A549 (cell line): ENCODE data around the gene RPL22. TPM values are rescaled to one million over a fixed set of nuclear protein-coding genes. Genes with fewer than 3 reads are reported as not detected.
A peak's percentile ranks its signal among the peaks of the same experiment; 100 is the strongest.

ENCODE experiments used
- ATAC-seq, 2 experiments: fragments of 200-7000 bp in 1 of 2; fragments of >200 bp in 1 of 2; cut with Nextera tagmentation in 1 of 2; cut with Tn5 transposase in 1 of 2; 3 replicates each; pipeline versions ENCODE4 v1.8.0 to v1.9.1; 2018 to 2020; ENCODE audit warnings: mild to moderate bottlenecking in 1 of 2, moderate library complexity in 1 of 2
- CTCF ChIA-PET: fragments of 300-600 bp; sonication (Branson Sonifier 250); formaldehyde crosslinking; extraction: SDS; loops from one replicate; lab custom pipeline; 2021; ENCODE audit warnings: antibody characterized with exemption, inconsistent platforms; lab: Yijun Ruan, JAX
- POLR2A ChIA-PET: fragments of 350-600 bp; formaldehyde crosslinking; extraction: SDS; loops from one replicate; lab custom pipeline; 2021; ENCODE audit warnings: antibody characterized with exemption, inconsistent platforms; lab: Yijun Ruan, JAX
- DNase-seq, 2 experiments: peaks; one replicate each; pipeline versions ENCODE4 v3.0.0 to v3.0.0-alpha.2; 2011 to 2016; ENCODE audit warnings: low read depth in 1 of 2, low spot score in 1 of 2
- FAIRE-seq: peaks from 2 replicates; lab custom pipeline; 2011; peaks lifted over from hg19 to GRCh38; lab: Jason Lieb, UNC
- H3K27ac ChIP-seq, 2 experiments: fragments of >200 bp; sonication (Bioruptor Twin); formaldehyde crosslinking; 3 replicates each; pipeline ENCODE4 v1.5.1; 2016 to 2017
- H3K4me1 ChIP-seq: fragments of >200 bp; sonication (Bioruptor Twin); formaldehyde crosslinking; 3 replicates; pipeline ENCODE4 v1.6.1; 2016
- H3K4me2 ChIP-seq: fragments of >200 bp; sonication (Bioruptor Twin); formaldehyde crosslinking; 3 replicates; pipeline ENCODE4 v1.6.1; 2016
- H3K4me3 ChIP-seq: fragments of >200 bp; sonication (Bioruptor Twin); formaldehyde crosslinking; 3 replicates; pipeline ENCODE4 v1.5.1; 2016
- H3K9me3 ChIP-seq: fragments of >200 bp; sonication (Bioruptor Twin); formaldehyde crosslinking; 3 replicates; pipeline ENCODE4 v1.6.1; 2016
- CBX8 ChIP-seq: fragments of 200-600 bp; sonication (generic); IDR thresholded peaks from 2 replicates; pipeline ENCODE4 v1.6.1; 2016
- CHD4 ChIP-seq: fragments of 200-600 bp; sonication (generic); IDR thresholded peaks from 2 replicates; pipeline ENCODE4 v1.6.1; 2016; ENCODE audit warnings: antibody characterized with exemption, mild to moderate bottlenecking, borderline replicate concordance
- EHF ChIP-seq: fragments of 250-450 bp; sonication (Bioruptor Pico); IDR thresholded peaks from 2 replicates; pipeline ENCODE4 v1.5.0; 2020; ENCODE audit warnings: mild to moderate bottlenecking
- FOXS1 ChIP-seq: fragments of 250-450 bp; sonication (Bioruptor Pico); IDR thresholded peaks from 2 replicates; pipeline ENCODE4 v1.5.0; 2020; ENCODE audit warnings: mild to moderate bottlenecking, moderate library complexity
- GATA3 ChIP-seq: IDR thresholded peaks from 2 replicates; pipeline ENCODE4 v1.6.1; 2012; ENCODE audit warnings: borderline replicate concordance
- HOXB5 ChIP-seq: fragments of 250-450 bp; sonication (Bioruptor Pico); IDR thresholded peaks from 2 replicates; pipeline ENCODE4 v1.5.0; 2020; ENCODE audit warnings: mild to moderate bottlenecking, moderate library complexity
- JUN ChIP-seq, 2 experiments: fragments of >200 bp; sonication (Bioruptor Twin); formaldehyde crosslinking; IDR thresholded peaks; 2 replicates in 1 of 2; 3 replicates in 1 of 2; pipeline ENCODE4 v1.6.1; 2016 to 2017
- KDM1A ChIP-seq: fragments of 200-600 bp; sonication (generic); IDR thresholded peaks from 2 replicates; pipeline ENCODE4 v1.6.1; 2016; ENCODE audit warnings: low read depth, mild to moderate bottlenecking
- MAZ ChIP-seq: fragments of 150-350 bp; IDR thresholded peaks from 2 replicates; pipeline ENCODE4 v1.6.1; 2014; ENCODE audit warnings: antibody characterized with exemption, low read depth, low read length, borderline replicate concordance
- NFE2L2 ChIP-seq: fragments of 150-350 bp; conservative IDR thresholded peaks from 2 replicates; pipeline ENCODE4 v1.6.1; 2014; ENCODE audit warnings: low read length
- RAD21 ChIP-seq, 2 experiments: fragments of >200 bp in 1 of 2; sonication (Bioruptor Twin) in 1 of 2; formaldehyde crosslinking in 1 of 2; IDR thresholded peaks in 1 of 2; conservative IDR thresholded peaks in 1 of 2; 2 replicates in 1 of 2; 3 replicates in 1 of 2; pipeline ENCODE4 v1.6.1; 2012 to 2018; ENCODE audit warnings: inconsistent platforms in 1 of 2
- RFX5 ChIP-seq: fragments of 450-650 bp; IDR thresholded peaks from 2 replicates; pipeline ENCODE4 v1.7.1; 2014; ENCODE audit warnings: antibody characterized with exemption, mild to moderate bottlenecking, moderate library complexity
- TP53 ChIP-seq: fragments of 250-450 bp; sonication (Bioruptor Pico); IDR thresholded peaks from 2 replicates; pipeline ENCODE4 v1.5.0; 2021; ENCODE audit warnings: mild to moderate bottlenecking, moderate library complexity
- ZFP36 ChIP-seq: fragments of 450-650 bp; IDR thresholded peaks from 2 replicates; pipeline ENCODE4 v1.6.1; 2014; ENCODE audit warnings: borderline replicate concordance; ENCODE audit not compliant: partially characterized antibody
- ZNF302 ChIP-seq: fragments of 250-450 bp; sonication (Bioruptor Pico); IDR thresholded peaks from 2 replicates; pipeline ENCODE4 v1.9.0; 2021; ENCODE audit warnings: inconsistent platforms, mild to moderate bottlenecking, moderate library complexity
- WGBS: methylation state at CpG from one replicate; pipeline ENCODE4 v1.1.6; 2017; ENCODE audit errors: missing lambda C conversion rate; 5-methylcytosine and 5-hydroxymethylcytosine counted together
- polyA plus RNA-seq, 4 experiments: library from polyadenylated mRNA; depleted of rRNA in 3 of 4; stranded (reverse); fragments of >200 nt; fragmentation: RNase III in 1 of 4; extraction: RNeasy Plus Mini Kit Qiagen cat#74134 plus additional on column Dnase treatment in 1 of 4; gene quantifications; 2 replicates in 3 of 4; 3 replicates in 1 of 4; pipeline ENCODE4 v1.2.3, GENCODE V29; 2011 to 2017
- TF ChIP-seq, protein P1 (sequence below): IDR thresholded peaks from 2 replicates; pipeline ENCODE4 v1.6.1; 2012
- TF ChIP-seq, protein P2 (sequence below): fragments of >200 bp; sonication (Bioruptor Twin); formaldehyde crosslinking; IDR thresholded peaks from 2 replicates; pipeline ENCODE4 v1.6.1; 2016
- TF ChIP-seq, protein P3 (sequence below): IDR thresholded peaks from 2 replicates; pipeline ENCODE4 v1.6.1; 2012
- TF ChIP-seq, protein P4 (sequence below): fragments of 200-600 bp; sonication (generic); IDR thresholded peaks from 2 replicates; pipeline ENCODE4 v1.6.1; 2016; ENCODE audit warnings: antibody characterized with exemption, mild to moderate bottlenecking, moderate library complexity

Gene RPL22
- polyA plus RNA-seq, 2 of the 4 experiments (the other 2 are of a cell fraction), result 373 to 377 TPM

DNA sequence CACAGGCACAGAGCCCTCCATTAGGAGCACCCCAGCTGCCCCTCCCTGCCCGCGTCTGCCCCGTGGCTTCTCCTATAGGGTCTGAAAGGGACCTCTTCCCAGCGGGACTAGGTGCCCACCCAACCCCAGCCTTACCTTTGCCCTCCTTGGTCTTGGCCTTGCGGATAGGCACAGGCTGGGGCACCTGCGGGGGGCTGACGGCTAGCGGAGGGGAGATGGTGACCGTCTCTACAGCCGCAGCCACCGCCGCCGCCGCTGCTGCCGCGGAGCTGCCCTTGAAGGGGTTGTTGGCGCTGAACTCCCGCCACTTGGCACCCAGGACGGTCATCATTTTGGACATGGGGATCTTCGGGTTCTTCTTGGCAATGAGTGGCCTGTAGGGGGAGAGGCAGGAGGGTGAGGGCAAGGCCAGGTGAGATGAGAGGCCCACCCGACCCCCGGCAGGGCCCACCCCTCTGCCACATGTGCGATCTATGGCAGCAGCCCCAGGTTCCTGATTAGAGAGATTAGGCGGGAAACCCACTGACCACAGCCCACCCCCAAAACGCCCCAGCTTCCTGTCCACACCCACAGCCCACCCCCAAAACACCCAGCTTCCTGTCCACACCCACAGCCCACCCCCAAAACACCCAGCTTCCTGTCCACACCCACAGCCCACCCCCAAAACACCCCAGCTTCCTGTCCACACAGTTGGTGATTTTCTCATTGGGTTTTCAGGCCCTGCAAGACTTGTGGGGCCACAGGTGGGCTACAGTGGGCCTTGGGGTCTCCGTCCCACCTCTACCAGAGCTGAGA lies 44.7 kb downstream of the RPL22 start:
- POLR2A ChIA-PET, result no interaction called here
- H3K4me2 ChIP-seq, result no peak overlapping the region
- H3K4me1 ChIP-seq, result peaks cover 21% of the 10 kb centered on the region
- no peak overlapping the region for H3K4me3 ChIP-seq
- TF ChIP-seq NFE2L2 (no peak), JUN (IDR thresholded peaks at IDR 0.05) (no peak), FOXS1 (CRISPR knock-in tag) (no peak), MAZ (no peak)
- TF ChIP-seq, protein P1, sequence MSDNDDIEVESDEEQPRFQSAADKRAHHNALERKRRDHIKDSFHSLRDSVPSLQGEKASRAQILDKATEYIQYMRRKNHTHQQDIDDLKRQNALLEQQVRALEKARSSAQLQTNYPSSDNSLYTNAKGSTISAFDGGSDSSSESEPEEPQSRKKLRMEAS, result no peak
- TF ChIP-seq, all 56 proteins: peak for 0
- DNase-seq (no peak), FAIRE-seq (no peak), ATAC-seq (no peak)
- WGBS, result 82% methylated on average over 15 of the region's 26 CpGs
- H3K9me3 ChIP-seq, result no peaks in the 10 kb centered on the region
- CTCF ChIA-PET, result interaction anchor here (0.9 kb wide), 1 partner anchor 50 kb away, joined by 3 read pairs; no protein-coding TSS in a partner anchor
- H3K27ac ChIP-seq, result no peak overlapping the region

DNA sequence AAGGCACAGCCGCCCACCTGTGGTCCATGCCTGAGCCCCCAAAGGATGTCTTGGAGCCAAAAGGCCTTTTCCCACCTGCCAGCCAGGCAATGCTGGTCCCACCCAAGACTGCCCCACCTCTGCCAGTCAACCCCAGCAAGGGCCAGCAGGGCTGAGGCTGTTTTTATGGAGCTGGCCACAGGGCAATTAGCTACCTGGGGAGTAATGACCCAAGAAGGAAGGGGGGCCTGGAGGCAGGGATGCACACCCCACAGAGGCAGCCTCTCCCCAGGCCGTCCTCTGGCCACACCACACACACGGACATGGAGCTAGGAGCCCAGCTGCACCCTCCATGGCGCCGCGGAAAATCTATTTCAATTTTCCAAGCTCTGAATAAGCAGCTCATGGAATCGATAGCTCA lies 46.5 kb downstream of the RPL22 start:
- Histone ChIP-seq H3K9me3 (no peaks in the 10 kb centered on the region), H3K4me3 (no peak overlapping the region), H3K4me2 (no peak overlapping the region), H3K4me1 (peaks cover 18% of the 10 kb centered on the region), H3K27ac (no peak overlapping the region)
- DNase-seq (no peak), ATAC-seq (no peak), FAIRE-seq (no peak)
- CTCF ChIA-PET, result no interaction called here
- POLR2A ChIA-PET, result no interaction called here
- WGBS, result 87% methylated on average over 6 of the region's 7 CpGs
- no peak for TF ChIP-seq KDM1A
- TF ChIP-seq EHF (CRISPR knock-in tag), result no peak
- TF ChIP-seq RFX5, result no peak
- TF ChIP-seq, protein P2, sequence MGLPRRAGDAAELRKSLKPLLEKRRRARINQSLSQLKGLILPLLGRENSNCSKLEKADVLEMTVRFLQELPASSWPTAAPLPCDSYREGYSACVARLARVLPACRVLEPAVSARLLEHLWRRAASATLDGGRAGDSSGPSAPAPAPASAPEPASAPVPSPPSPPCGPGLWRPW, result no peak
- TF ChIP-seq, protein P3, sequence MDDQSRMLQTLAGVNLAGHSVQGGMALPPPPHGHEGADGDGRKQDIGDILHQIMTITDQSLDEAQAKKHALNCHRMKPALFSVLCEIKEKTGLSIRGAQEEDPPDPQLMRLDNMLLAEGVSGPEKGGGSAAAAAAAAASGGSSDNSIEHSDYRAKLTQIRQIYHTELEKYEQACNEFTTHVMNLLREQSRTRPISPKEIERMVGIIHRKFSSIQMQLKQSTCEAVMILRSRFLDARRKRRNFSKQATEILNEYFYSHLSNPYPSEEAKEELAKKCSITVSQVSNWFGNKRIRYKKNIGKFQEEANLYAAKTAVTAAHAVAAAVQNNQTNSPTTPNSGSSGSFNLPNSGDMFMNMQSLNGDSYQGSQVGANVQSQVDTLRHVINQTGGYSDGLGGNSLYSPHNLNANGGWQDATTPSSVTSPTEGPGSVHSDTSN, result no peak

DNA sequence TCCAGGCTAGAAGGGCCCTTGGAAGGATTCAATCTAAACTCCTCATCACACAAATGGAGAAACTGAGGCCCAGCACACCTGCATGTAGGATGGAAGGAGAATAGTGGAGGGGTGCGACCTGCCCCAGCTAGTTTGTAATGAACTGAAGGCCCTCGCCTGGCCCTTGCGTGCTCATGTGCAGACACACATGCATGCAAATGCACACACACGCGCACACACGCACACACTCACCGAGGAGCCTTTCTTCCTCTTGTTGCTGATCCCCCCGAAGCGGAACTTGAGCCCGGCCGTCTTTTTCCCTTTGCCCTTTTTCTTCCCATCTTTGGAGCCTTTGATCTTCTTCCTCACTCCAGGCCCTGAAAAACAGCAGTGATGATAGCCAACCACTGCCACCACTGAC lies 47.2 kb downstream of the RPL22 start:
- H3K4me2 ChIP-seq, result no peak overlapping the region
- no peak for FAIRE-seq
- ChIA-PET POLR2A (no interaction called here), CTCF (no interaction called here)
- TF ChIP-seq FOXS1 (CRISPR knock-in tag), result no peak
- TF ChIP-seq HOXB5, result no peak
- no peak for TF ChIP-seq CHD4
- TF ChIP-seq, protein P2, result no peak
- no peak overlapping the region for H3K4me3 ChIP-seq
- no peak overlapping the region for H3K27ac ChIP-seq
- no peaks in the 10 kb centered on the region for H3K9me3 ChIP-seq
- 84% methylated on average over 11 of the region's 11 CpGs for WGBS
- peaks cover 11% of the 10 kb centered on the region for H3K4me1 ChIP-seq
- DNase-seq, result no peak
- no peak for ATAC-seq

DNA sequence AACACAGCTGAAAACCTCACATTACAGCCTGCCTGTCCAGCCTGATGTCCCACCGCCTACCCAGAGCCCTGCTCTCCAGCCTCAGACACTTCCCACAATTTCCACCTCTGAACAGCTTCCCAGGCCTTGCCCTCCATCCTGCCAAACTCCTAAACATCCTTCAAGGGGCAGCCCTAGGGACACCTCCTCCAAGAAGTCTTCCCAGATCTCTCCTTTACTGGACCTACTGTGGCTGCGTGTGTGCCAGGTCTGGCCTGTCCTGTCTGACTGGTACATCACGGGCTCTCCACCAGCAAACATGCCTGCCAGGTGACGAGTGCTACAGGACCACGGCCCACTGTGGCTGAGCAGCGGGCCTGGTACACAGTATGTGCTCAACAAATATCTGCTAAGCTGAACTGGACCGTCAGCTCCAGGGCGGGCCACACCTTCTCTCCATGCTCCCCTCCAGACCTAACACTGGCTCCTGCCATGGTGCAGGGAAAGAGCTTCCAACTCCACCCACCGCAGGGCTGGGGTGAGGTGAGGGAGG lies 48.0 kb downstream of the RPL22 start:
- TF ChIP-seq GATA3 (no peak), ZNF302 (CRISPR knock-in tag) (no peak), TP53 (CRISPR knock-in tag) (no peak), ZFP36 (peak; percentile 79), CBX8 (no peak), RAD21 (conservative IDR thresholded peaks at IDR 0.05 in 1 of 2, IDR thresholded peaks at IDR 0.05 in 1 of 2) (no peak)
- TF ChIP-seq, protein P4, sequence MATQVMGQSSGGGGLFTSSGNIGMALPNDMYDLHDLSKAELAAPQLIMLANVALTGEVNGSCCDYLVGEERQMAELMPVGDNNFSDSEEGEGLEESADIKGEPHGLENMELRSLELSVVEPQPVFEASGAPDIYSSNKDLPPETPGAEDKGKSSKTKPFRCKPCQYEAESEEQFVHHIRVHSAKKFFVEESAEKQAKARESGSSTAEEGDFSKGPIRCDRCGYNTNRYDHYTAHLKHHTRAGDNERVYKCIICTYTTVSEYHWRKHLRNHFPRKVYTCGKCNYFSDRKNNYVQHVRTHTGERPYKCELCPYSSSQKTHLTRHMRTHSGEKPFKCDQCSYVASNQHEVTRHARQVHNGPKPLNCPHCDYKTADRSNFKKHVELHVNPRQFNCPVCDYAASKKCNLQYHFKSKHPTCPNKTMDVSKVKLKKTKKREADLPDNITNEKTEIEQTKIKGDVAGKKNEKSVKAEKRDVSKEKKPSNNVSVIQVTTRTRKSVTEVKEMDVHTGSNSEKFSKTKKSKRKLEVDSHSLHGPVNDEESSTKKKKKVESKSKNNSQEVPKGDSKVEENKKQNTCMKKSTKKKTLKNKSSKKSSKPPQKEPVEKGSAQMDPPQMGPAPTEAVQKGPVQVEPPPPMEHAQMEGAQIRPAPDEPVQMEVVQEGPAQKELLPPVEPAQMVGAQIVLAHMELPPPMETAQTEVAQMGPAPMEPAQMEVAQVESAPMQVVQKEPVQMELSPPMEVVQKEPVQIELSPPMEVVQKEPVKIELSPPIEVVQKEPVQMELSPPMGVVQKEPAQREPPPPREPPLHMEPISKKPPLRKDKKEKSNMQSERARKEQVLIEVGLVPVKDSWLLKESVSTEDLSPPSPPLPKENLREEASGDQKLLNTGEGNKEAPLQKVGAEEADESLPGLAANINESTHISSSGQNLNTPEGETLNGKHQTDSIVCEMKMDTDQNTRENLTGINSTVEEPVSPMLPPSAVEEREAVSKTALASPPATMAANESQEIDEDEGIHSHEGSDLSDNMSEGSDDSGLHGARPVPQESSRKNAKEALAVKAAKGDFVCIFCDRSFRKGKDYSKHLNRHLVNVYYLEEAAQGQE, result no peak
- 84% methylated on average over 7 of the region's 9 CpGs for WGBS
- POLR2A ChIA-PET, result no interaction called here

More for the DNA sequence above, 48.0 kb downstream of the RPL22 start:
- FAIRE-seq (no peak), ATAC-seq (no peak), DNase-seq (no peak)
- Histone ChIP-seq H3K4me3 (no peak overlapping the region), H3K4me1 (peaks cover 3% of the 10 kb centered on the region; the same call in 1 of the 3 replicates), H3K4me2 (no peak overlapping the region), H3K27ac (no peak overlapping the region), H3K9me3 (no peaks in the 10 kb centered on the region)
- CTCF ChIA-PET, result interaction anchor here (0.8 kb wide), 1 partner anchor 54 kb away, joined by 3 read pairs; no protein-coding TSS in a partner anchor
